Coronary artery (tissue), 2 donors: ENCODE data around the gene ENPP7.
A peak's percentile ranks its signal among the peaks of the same experiment; 100 is the strongest.

ENCODE experiments used
- DNase-seq: peaks from one replicate; pipeline ENCODE4 v3.0.0-alpha.2; 2017; ENCODE audit warnings: low spot score
- H3K27ac ChIP-seq, 2 donors: fragments of 200-600 bp; sonication (generic); one replicate each; pipeline ENCODE4 v1.5.1; 2016 to 2019
- H3K4me3 ChIP-seq: fragments of 200-600 bp; sonication (generic); 2 replicates; pipeline ENCODE4 v1.5.1; 2016; ENCODE audit warnings: mild to moderate bottlenecking, moderate library complexity
- CTCF ChIP-seq: fragments of 200-600 bp; sonication (generic); IDR thresholded peaks from one replicate; pipeline ENCODE4 v1.5.1; 2019; ENCODE audit warnings: antibody characterized with exemption

The ENPP7 gene

GRCh38 chr17:79702550-79703236, 28.1 kb upstream of the ENPP7 start:
- no peak for DNase-seq
- H3K27ac ChIP-seq: no peak overlapping the region
- no peak overlapping the region for H3K4me3 ChIP-seq
- TF ChIP-seq CTCF: no peak

- Histone ChIP-seq H3K4me3 (no peak overlapping the region), H3K27ac (no peak overlapping the region)
- no peak for TF ChIP-seq CTCF
- DNase-seq: no peak
Measured at GRCh38 chr17:79704691-79705090, 26.1 kb upstream of the ENPP7 start.

GRCh38 chr17:79705674-79706073, 25.1 kb upstream of the ENPP7 start:
- Histone ChIP-seq H3K4me3 (no peak overlapping the region), H3K27ac (no peak overlapping the region)
- no peak for TF ChIP-seq CTCF
- no peak for DNase-seq

GRCh38 chr17:79706931-79707850, 23.6 kb upstream of the ENPP7 start:
- Histone ChIP-seq H3K4me3 (no peak overlapping the region), H3K27ac (no peak overlapping the region)
- TF ChIP-seq CTCF: no peak
- DNase-seq: no peak

GRCh38 chr17:79707931-79708891, 22.5 kb upstream of the ENPP7 start:
- Histone ChIP-seq H3K4me3 (peak overlapping the region; percentile 53), H3K27ac (no peak overlapping the region)
- DNase-seq: no peak
- peak; percentile 72 for TF ChIP-seq CTCF

GRCh38 chr17:79711715-79712305, 18.9 kb upstream of the ENPP7 start:
- no peak for TF ChIP-seq CTCF
- no peak for DNase-seq
- Histone ChIP-seq H3K27ac (no peak overlapping the region), H3K4me3 (no peak overlapping the region)
